SU-DHL-6 (cell line): ENCODE data around the gene MBTD1.

Source experiments
- H2AFZ ChIP-seq: fragments of 200-600 bp; sonication (generic); 2 replicates; pipeline ENCODE4 v1.6.1; 2014; ENCODE audit warnings: low read depth, mild to moderate bottlenecking, moderate library complexity, mixed read lengths, antibody characterized with exemption, low read length; ENCODE audit not compliant: severe bottlenecking
- H3F3A ChIP-seq: fragments of 200-600 bp; shearing (Covaris generic); 2 replicates; pipeline ENCODE4 v1.6.0; 2016; ENCODE audit warnings: antibody characterized with exemption, mild to moderate bottlenecking; ENCODE audit not compliant: insufficient read depth
- H3K27ac ChIP-seq: fragments of 200-600 bp; sonication (generic); 2 replicates; pipeline ENCODE4 v1.5.1; 2016; ENCODE audit warnings: low read depth, mild to moderate bottlenecking, low read length, moderate library complexity, mixed read lengths
- H3K27me3 ChIP-seq: fragments of 200-600 bp; sonication (generic), shearing (Covaris generic); 2 replicates; pipeline ENCODE4 v1.6.0; 2014; ENCODE audit warnings: mild to moderate bottlenecking, low read length
- H3K36me3 ChIP-seq: fragments of 200-600 bp; sonication (generic); 2 replicates; pipeline ENCODE4 v1.6.1; 2014; ENCODE audit warnings: mild to moderate bottlenecking, low read length, mixed read lengths
- H3K4me2 ChIP-seq: fragments of 300-600, 200-600 bp; shearing (Covaris generic), sonication (generic); 2 replicates; pipeline ENCODE4 v1.6.0; 2014; ENCODE audit warnings: low read length, low read depth, mild to moderate bottlenecking; ENCODE audit not compliant: poor library complexity, severe bottlenecking
- H3K4me3 ChIP-seq: fragments of 200-600 bp; sonication (generic); 2 replicates; pipeline ENCODE4 v1.5.1; 2014; ENCODE audit warnings: antibody characterized with exemption, low read length, mild to moderate bottlenecking, mixed read lengths; ENCODE audit not compliant: insufficient read depth, poor library complexity, severe bottlenecking
- H3K79me2 ChIP-seq: fragments of 200-600 bp; sonication (generic); 2 replicates; pipeline ENCODE4 v1.6.1; 2014; ENCODE audit warnings: mild to moderate bottlenecking, low read length, moderate library complexity; ENCODE audit not compliant: insufficient read depth
- H3K9ac ChIP-seq: fragments of 200-600 bp; sonication (generic); 2 replicates; pipeline ENCODE4 v1.7.0; 2014; ENCODE audit warnings: mild to moderate bottlenecking, low read length
- H3K9me2 ChIP-seq: fragments of 200-600 bp; sonication (generic); replicated peaks from 2 replicates; pipeline ENCODE4 v1.6.1; 2014; ENCODE audit warnings: low read length; ENCODE audit not compliant: insufficient read depth
- H3K9me3 ChIP-seq: fragments of 200-600 bp; sonication (generic); 2 replicates; pipeline ENCODE4 v1.6.1; 2014; ENCODE audit warnings: low read length, mixed read lengths; ENCODE audit not compliant: insufficient read depth
- H4K20me1 ChIP-seq: fragments of 200-600 bp; sonication (generic); 2 replicates; pipeline ENCODE4 v1.6.1; 2014; ENCODE audit warnings: low read depth, mild to moderate bottlenecking, antibody characterized with exemption, low read length, moderate library complexity, mixed read lengths
- EZH2phosphoT487 ChIP-seq: fragments of 200-600 bp; sonication (generic), shearing (Covaris generic); conservative IDR thresholded peaks from 2 replicates; pipeline ENCODE4 v1.6.1; 2018; ENCODE audit warnings: mild to moderate bottlenecking, antibody characterized with exemption, low read length, moderate library complexity, mixed read lengths
- TF ChIP-seq, protein P1 (sequence below): fragments of 200-600 bp; sonication (generic); IDR thresholded peaks from one replicate; pipeline ENCODE4 v1.5.1; 2017; ENCODE audit warnings: antibody characterized with exemption, mild to moderate bottlenecking, low read length, moderate library complexity; ENCODE audit not compliant: insufficient read depth, poor library complexity, severe bottlenecking

The MBTD1 gene

DNA sequence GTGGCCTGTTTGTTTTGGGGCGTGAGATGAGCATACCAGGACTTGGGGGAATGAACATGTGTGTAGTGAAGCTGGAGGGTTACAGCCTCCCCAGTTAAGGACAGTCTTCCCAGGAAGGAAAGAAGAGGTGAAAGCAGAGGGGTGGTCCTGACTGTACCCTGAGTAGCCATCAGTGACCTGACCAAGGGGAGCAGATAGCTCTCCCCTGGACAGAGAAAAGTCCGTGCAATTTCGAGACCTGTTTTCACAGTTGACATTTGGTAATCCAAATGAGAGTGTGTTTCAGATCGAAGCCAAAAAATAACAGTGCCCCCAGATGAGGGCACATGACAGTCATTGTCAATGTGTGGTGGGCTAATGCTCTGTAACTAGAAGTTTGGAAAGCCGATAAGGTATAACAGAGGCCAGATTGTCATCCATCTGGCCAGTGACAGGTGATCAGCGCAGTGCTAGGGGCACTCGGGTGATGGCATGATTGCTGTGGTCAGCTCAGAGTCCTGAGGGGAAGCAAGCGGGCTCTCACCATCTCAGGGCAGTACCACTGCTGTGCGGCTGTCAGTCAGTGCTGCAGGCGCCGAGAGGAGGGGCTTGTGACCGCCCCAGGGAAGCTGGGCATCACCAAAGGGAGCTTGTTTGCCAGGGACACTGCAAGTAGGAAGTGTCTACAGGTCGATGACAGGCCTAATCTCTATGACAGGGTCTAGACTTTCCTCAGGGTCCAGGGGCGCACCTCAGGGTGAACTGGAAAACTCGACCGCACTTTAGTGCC, 94.8 kb downstream of the MBTD1 start:
- peak overlapping the region; percentile 79 for H3K4me2 ChIP-seq
- peak overlapping the region; percentile 65 for H3K27ac ChIP-seq
- H3K79me2 ChIP-seq = peaks cover 16% of the 10 kb centered on the region
- H3K4me3 ChIP-seq = peak overlapping the region; percentile 69
- no peaks in the 10 kb centered on the region for H3K9me2 ChIP-seq
- H3K36me3 ChIP-seq = 0 out of 2 replicates have a peak, but pooled peaks cover 10% of the 10 kb centered on the region
- H3K27me3 ChIP-seq = no peaks in the 10 kb centered on the region
- H3K9ac ChIP-seq = peak overlapping the region; percentile 82
- TF ChIP-seq, protein P1, sequence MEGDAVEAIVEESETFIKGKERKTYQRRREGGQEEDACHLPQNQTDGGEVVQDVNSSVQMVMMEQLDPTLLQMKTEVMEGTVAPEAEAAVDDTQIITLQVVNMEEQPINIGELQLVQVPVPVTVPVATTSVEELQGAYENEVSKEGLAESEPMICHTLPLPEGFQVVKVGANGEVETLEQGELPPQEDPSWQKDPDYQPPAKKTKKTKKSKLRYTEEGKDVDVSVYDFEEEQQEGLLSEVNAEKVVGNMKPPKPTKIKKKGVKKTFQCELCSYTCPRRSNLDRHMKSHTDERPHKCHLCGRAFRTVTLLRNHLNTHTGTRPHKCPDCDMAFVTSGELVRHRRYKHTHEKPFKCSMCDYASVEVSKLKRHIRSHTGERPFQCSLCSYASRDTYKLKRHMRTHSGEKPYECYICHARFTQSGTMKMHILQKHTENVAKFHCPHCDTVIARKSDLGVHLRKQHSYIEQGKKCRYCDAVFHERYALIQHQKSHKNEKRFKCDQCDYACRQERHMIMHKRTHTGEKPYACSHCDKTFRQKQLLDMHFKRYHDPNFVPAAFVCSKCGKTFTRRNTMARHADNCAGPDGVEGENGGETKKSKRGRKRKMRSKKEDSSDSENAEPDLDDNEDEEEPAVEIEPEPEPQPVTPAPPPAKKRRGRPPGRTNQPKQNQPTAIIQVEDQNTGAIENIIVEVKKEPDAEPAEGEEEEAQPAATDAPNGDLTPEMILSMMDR = no peak
- no peak for TF ChIP-seq EZH2phosphoT487
- peaks cover 37% of the 10 kb centered on the region for H3F3A ChIP-seq
- no peaks in the 10 kb centered on the region for H3K9me3 ChIP-seq
- H2AFZ ChIP-seq = peak overlapping the region; percentile 29
- no peaks in the 10 kb centered on the region for H4K20me1 ChIP-seq

DNA sequence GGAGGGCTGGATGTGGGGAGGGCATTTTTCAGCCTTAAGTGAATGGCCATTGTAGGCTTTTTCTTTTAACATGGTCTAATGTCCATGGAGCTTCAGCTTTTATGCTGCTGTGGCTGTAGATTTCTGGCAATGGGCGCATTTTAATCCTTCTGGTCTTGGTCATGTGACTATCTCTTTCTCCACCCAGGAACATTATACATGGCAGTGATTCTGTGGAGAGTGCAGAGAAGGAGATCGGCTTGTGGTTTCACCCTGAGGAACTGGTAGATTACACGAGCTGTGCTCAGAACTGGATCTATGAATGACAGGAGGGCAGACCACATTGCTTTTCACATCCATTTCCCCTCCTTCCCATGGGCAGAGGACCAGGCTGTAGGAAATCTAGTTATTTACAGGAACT, 98.3 kb downstream of the MBTD1 start:
- TF ChIP-seq, protein P1 = no peak
- TF ChIP-seq EZH2phosphoT487 = no peak
- no peak overlapping the region for H3K27ac ChIP-seq
- peaks cover 29% of the 10 kb centered on the region for H3F3A ChIP-seq
- H3K79me2 ChIP-seq = peaks cover 26% of the 10 kb centered on the region
- H3K4me3 ChIP-seq = no peak overlapping the region
- no peaks in the 10 kb centered on the region for H3K27me3 ChIP-seq
- H3K9me2 ChIP-seq = no peaks in the 10 kb centered on the region
- 0 out of 2 replicates have a peak, but pooled peaks cover 3% of the 10 kb centered on the region for H4K20me1 ChIP-seq
- no peak overlapping the region for H3K4me2 ChIP-seq
- H2AFZ ChIP-seq = no peak overlapping the region
- peaks cover 10% of the 10 kb centered on the region; the same call in 1 of the 2 replicates for H3K36me3 ChIP-seq
- no peaks in the 10 kb centered on the region for H3K9me3 ChIP-seq
- no peak overlapping the region for H3K9ac ChIP-seq

DNA sequence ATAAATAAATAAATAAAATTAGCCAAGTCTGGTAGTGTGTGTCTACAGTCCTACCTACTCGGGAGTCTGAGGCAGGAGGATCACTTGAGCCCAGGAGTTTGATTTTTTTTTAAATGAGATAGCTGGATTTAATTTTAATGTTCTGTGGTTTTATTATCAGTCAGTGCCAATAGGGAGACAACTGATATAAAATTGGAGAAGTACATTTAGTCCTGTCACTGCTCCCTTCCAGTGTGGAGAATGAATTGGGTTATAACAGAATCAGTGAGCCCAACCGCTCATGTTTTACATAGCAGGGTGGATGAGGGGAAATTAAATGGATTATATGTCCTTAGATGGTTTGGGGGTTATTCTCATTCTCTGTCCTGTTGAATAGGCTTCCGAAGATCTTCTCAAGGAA, 100.2 kb downstream of the MBTD1 start:
- H3K9me2 ChIP-seq = no peaks in the 10 kb centered on the region
- peaks cover 14% of the 10 kb centered on the region; the same call in 1 of the 2 replicates for H3K36me3 ChIP-seq
- H3K9ac ChIP-seq = no peak overlapping the region
- no peak overlapping the region for H3K4me3 ChIP-seq
- peaks cover 16% of the 10 kb centered on the region for H3F3A ChIP-seq
- 0 out of 2 replicates have a peak, but pooled peaks cover 3% of the 10 kb centered on the region for H4K20me1 ChIP-seq
- TF ChIP-seq, protein P1 = no peak
- TF ChIP-seq EZH2phosphoT487 = no peak
- no peak overlapping the region for H2AFZ ChIP-seq
- no peaks in the 10 kb centered on the region for H3K9me3 ChIP-seq
- no peak overlapping the region for H3K4me2 ChIP-seq
- H3K27ac ChIP-seq = no peak overlapping the region
- H3K27me3 ChIP-seq = no peaks in the 10 kb centered on the region
- peaks cover 45% of the 10 kb centered on the region for H3K79me2 ChIP-seq
